Brain microvascular endothelial cell (primary cell): ENCODE data around the gene INPP5B.

Experiments used
- DNase-seq: peaks from one replicate; pipeline ENCODE4 v3.0.0-alpha.2; 2020
- H3K27ac ChIP-seq: fragments of 250-450 bp; sonication (Bioruptor Pico); 2 replicates; pipeline ENCODE4 v1.5.1; 2020; ENCODE audit warnings: mild to moderate bottlenecking, moderate library complexity
- H3K27me3 ChIP-seq: fragments of 250-450 bp; sonication (Bioruptor Pico); replicated peaks from 2 replicates; pipeline ENCODE4 v1.5.1; 2020; ENCODE audit warnings: mild to moderate bottlenecking
- H3K36me3 ChIP-seq: fragments of 250-450 bp; sonication (Bioruptor Pico); replicated peaks from 2 replicates; pipeline ENCODE4 v1.5.1; 2020; ENCODE audit warnings: mild to moderate bottlenecking
- H3K4me3 ChIP-seq: 2 replicates; pipeline ENCODE4 v1.5.1; 2011; ENCODE audit warnings: low read depth, mild to moderate bottlenecking, control low read depth, low read length, moderate library complexity
- CTCF ChIP-seq: IDR thresholded peaks from 2 replicates; pipeline ENCODE4 v1.5.1; 2011; ENCODE audit warnings: low read depth, mild to moderate bottlenecking, moderate library complexity, low read length, control low read depth, inconsistent platforms; ENCODE audit errors: missing control alignments
- in situ Hi-C: cut with HindIII; loops from 2 replicates; pipeline ENCODE4 v1.10.0; 2017; ENCODE audit warnings: low sequenced_read_pairs, low pct_ligation_motif_present

INPP5B gene

GRCh38 chr1:37951041-37951782 lies 4.4 kb upstream of the INPP5B start:
- Histone ChIP-seq H3K36me3 (peaks cover 15% of the 10 kb centered on the region), H3K4me3 (no peak overlapping the region), H3K27ac (no peak overlapping the region), H3K27me3 (no peaks in the 10 kb centered on the region)
- in situ Hi-C loops: no loop called here
- DNase-seq: no peak
- no peak for TF ChIP-seq CTCF

- DNase-seq: no peak
- peaks cover 2% of the 10 kb centered on the region for H3K36me3 ChIP-seq
- no peak overlapping the region for H3K27ac ChIP-seq
- in situ Hi-C loops: no loop called here
- no peak overlapping the region for H3K4me3 ChIP-seq
- no peak for TF ChIP-seq CTCF
- H3K27me3 ChIP-seq: no peaks in the 10 kb centered on the region
These were observed 2.8 kb upstream of the INPP5B start for GRCh38 chr1:37949524-37950152.

- in situ Hi-C loops: no loop called here
- Histone ChIP-seq H3K27ac (no peak overlapping the region), H3K27me3 (no peaks in the 10 kb centered on the region), H3K4me3 (no peak overlapping the region), H3K36me3 (peaks cover 1% of the 10 kb centered on the region)
- DNase-seq: no peak
- no peak for TF ChIP-seq CTCF
These were observed 2.0 kb upstream of the INPP5B start for GRCh38 chr1:37948841-37949240.

GRCh38 chr1:37948166-37948565 lies 1.3 kb upstream of the INPP5B start:
- H3K27ac ChIP-seq: no peak overlapping the region
- peaks cover 2% of the 10 kb centered on the region for H3K36me3 ChIP-seq
- H3K27me3 ChIP-seq: no peaks in the 10 kb centered on the region
- no peak overlapping the region for H3K4me3 ChIP-seq
- TF ChIP-seq CTCF: no peak
- in situ Hi-C loops: no loop called here
- no peak for DNase-seq

- DNase-seq: no peak
- no peak overlapping the region for H3K27ac ChIP-seq
These were observed 511 bp upstream of the INPP5B start for GRCh38 chr1:37947364-37947763.

More at GRCh38 chr1:37947364-37947763, 511 bp upstream of the INPP5B start:
- Histone ChIP-seq H3K4me3 (no peak overlapping the region), H3K36me3 (peaks cover 2% of the 10 kb centered on the region), H3K27me3 (no peaks in the 10 kb centered on the region)
- no peak for TF ChIP-seq CTCF
- in situ Hi-C loops: no loop called here
